H1 (cell line): Measurements from ENCODE around the gene ZMYM4. TPM values are rescaled to one million over a fixed set of nuclear protein-coding genes. Genes with fewer than 3 reads are reported as not detected.

Experiments
- CTCF ChIA-PET: fragments of 300-600 bp; sonication (Branson Sonifier 250); formaldehyde crosslinking; loops from one replicate; lab custom pipeline; 2021; ENCODE audit not compliant: partially characterized antibody; lab: Charles Lee
- POLR2A ChIA-PET: fragments of 300-600 bp; sonication (Branson Sonifier 250); formaldehyde crosslinking; loops from one replicate; lab custom pipeline; 2021; ENCODE audit warnings: inconsistent platforms; ENCODE audit not compliant: partially characterized antibody; lab: Charles Lee
- DNase-seq, 2 experiments: peaks; one replicate each; pipeline versions ENCODE4 v3.0.0 to v3.0.0-alpha.2; 2010 to 2022; ENCODE audit warnings: low spot score in 2 of 2, low read depth in 1 of 2, mixed read lengths in 1 of 2
- FAIRE-seq: peaks from 2 replicates; lab custom pipeline; 2011; peaks lifted over from hg19 to GRCh38; lab: Jason Lieb, UNC
- H2AFZ ChIP-seq: 2 replicates; pipeline ENCODE4 v1.8.1; 2012; ENCODE audit warnings: low read length, inconsistent platforms
- H2AK5ac ChIP-seq: 2 replicates; pipeline ENCODE4 v1.6.1; 2013; ENCODE audit warnings: low read depth, low read length
- H2BK120ac ChIP-seq: replicated peaks from 2 replicates; pipeline ENCODE3; 2013; ENCODE audit warnings: low read depth, low read length, inconsistent platforms
- H2BK12ac ChIP-seq: 2 replicates; pipeline ENCODE4 v1.6.1; 2013; ENCODE audit warnings: low read depth, low read length
- H2BK15ac ChIP-seq: 2 replicates; pipeline ENCODE4 v1.6.1; 2013; ENCODE audit warnings: low read length
- H2BK20ac ChIP-seq: 2 replicates; pipeline ENCODE4 v1.6.1; 2013; ENCODE audit warnings: low read length
- H2BK5ac ChIP-seq: 2 replicates; pipeline ENCODE4 v1.6.1; 2013; ENCODE audit warnings: low read depth, low read length
- H3K14ac ChIP-seq: 2 replicates; pipeline ENCODE4 v1.6.1; 2013; ENCODE audit warnings: inconsistent platforms; ENCODE audit not compliant: insufficient read length
- H3K18ac ChIP-seq: 2 replicates; pipeline ENCODE4 v1.6.1; 2013; ENCODE audit warnings: low read length; ENCODE audit errors: extremely low read depth
- H3K23ac ChIP-seq: 2 replicates; pipeline ENCODE4 v1.6.1; 2013; ENCODE audit warnings: inconsistent platforms; ENCODE audit not compliant: insufficient read length
- H3K23me2 ChIP-seq: 2 replicates; pipeline ENCODE4 v1.6.1; 2013; ENCODE audit warnings: low read depth, low read length
- H3K27ac ChIP-seq: 2 replicates; pipeline ENCODE4 v1.6.1; 2011; ENCODE audit warnings: low read depth, low read length, inconsistent platforms
- H3K27me3 ChIP-seq, 4 experiments: replicated peaks in 1 of 4; 1 replicate in 1 of 4; 2 replicates in 3 of 4; pipeline versions ENCODE4 v1.6.1 to v1.8.1; 2011 to 2013; ENCODE audit warnings: low read length in 3 of 4, mild to moderate bottlenecking in 3 of 4, inconsistent platforms in 2 of 4, mixed read lengths in 2 of 4, moderate library complexity in 1 of 4; ENCODE audit not compliant: control insufficient read depth in 3 of 4, insufficient read depth in 3 of 4; ENCODE audit errors: extremely low read depth in 1 of 4
- H3K36me3 ChIP-seq, 4 experiments: 2 replicates each; pipeline versions ENCODE4 v1.6.1 to v1.8.1; 2011 to 2013; ENCODE audit warnings: mild to moderate bottlenecking in 4 of 4, low read length in 3 of 4, moderate library complexity in 2 of 4, control low read depth in 1 of 4, inconsistent platforms in 1 of 4; ENCODE audit not compliant: insufficient read depth in 4 of 4, control insufficient read depth in 2 of 4
- H3K4ac ChIP-seq: replicated peaks from 2 replicates; pipeline ENCODE3; 2013; ENCODE audit warnings: low read length, low read depth, mixed read lengths, inconsistent platforms; ENCODE audit not compliant: insufficient read length
- H3K4me1 ChIP-seq, 4 experiments: replicated peaks in 1 of 4; 1 replicate in 1 of 4; 2 replicates in 3 of 4; pipeline versions ENCODE4 v1.6.1 to v1.8.1; 2011 to 2013; ENCODE audit warnings: low read length in 3 of 4, inconsistent platforms in 2 of 4, mixed read lengths in 1 of 4; ENCODE audit not compliant: insufficient read depth in 4 of 4, control insufficient read depth in 3 of 4
- H3K4me2 ChIP-seq, 2 experiments: 2 replicates each; pipeline versions ENCODE4 v1.6.1 to v1.8.1; 2011 to 2013; ENCODE audit warnings: low read depth in 2 of 2, low read length in 2 of 2, control low read depth in 1 of 2, inconsistent platforms in 1 of 2, mild to moderate bottlenecking in 1 of 2; ENCODE audit not compliant: insufficient read depth in 1 of 2
- H3K4me3 ChIP-seq, 4 experiments: fragments of 200-600, 300-600 bp in 1 of 4; sonication (generic), shearing (Covaris generic), sonication (Bioruptor Twin) in 1 of 4; 2 replicates each; pipeline versions ENCODE4 v1.5.1 to v1.8.1; 2011 to 2016; ENCODE audit warnings: low read length in 4 of 4, low read depth in 3 of 4, control low read depth in 2 of 4, inconsistent platforms in 2 of 4, mild to moderate bottlenecking in 2 of 4, mixed read lengths in 1 of 4, moderate library complexity in 1 of 4; ENCODE audit not compliant: insufficient read depth in 2 of 4; ENCODE audit errors: extremely low read depth in 1 of 4
- H3K56ac ChIP-seq: replicated peaks from 2 replicates; pipeline ENCODE3; 2013; ENCODE audit warnings: low read depth, mild to moderate bottlenecking, mixed read lengths, low read length, inconsistent platforms; ENCODE audit not compliant: insufficient read length
- H3K79me1 ChIP-seq: 2 replicates; pipeline ENCODE4 v1.6.1; 2013; ENCODE audit warnings: low read depth, low read length, control low read depth
- H3K79me2 ChIP-seq, 2 experiments: 2 replicates each; pipeline versions ENCODE4 v1.6.1 to v1.8.1; 2012 to 2013; ENCODE audit warnings: low read length in 2 of 2, mild to moderate bottlenecking in 2 of 2, inconsistent platforms in 1 of 2; ENCODE audit not compliant: insufficient read depth in 2 of 2, control insufficient read depth in 1 of 2
- H3K9ac ChIP-seq, 4 experiments: replicated peaks in 1 of 4; 1 replicate in 1 of 4; 2 replicates in 3 of 4; pipeline versions ENCODE4 v1.6.1 to v1.8.1; 2011 to 2013; ENCODE audit warnings: low read depth in 3 of 4, low read length in 3 of 4, control low read depth in 2 of 4, mild to moderate bottlenecking in 2 of 4, moderate library complexity in 2 of 4, inconsistent platforms in 1 of 4; ENCODE audit errors: extremely low read depth in 1 of 4
- H3K9me3 ChIP-seq, 2 experiments: 2 replicates each; pipeline versions ENCODE4 v1.6.1 to v1.8.1; 2012 to 2013; ENCODE audit warnings: mild to moderate bottlenecking in 2 of 2, moderate library complexity in 2 of 2, control low read depth in 1 of 2, inconsistent platforms in 1 of 2, low read depth in 1 of 2, low read length in 1 of 2, mixed read lengths in 1 of 2; ENCODE audit not compliant: insufficient read depth in 2 of 2
- H4K20me1 ChIP-seq, 2 experiments: replicated peaks in 1 of 2; 2 replicates each; pipeline versions ENCODE3 to v1.8.1; 2011 to 2013; ENCODE audit warnings: inconsistent platforms in 2 of 2, low read length in 2 of 2, mild to moderate bottlenecking in 1 of 2; ENCODE audit not compliant: insufficient read depth in 2 of 2, control insufficient read depth in 1 of 2
- H4K5ac ChIP-seq: 2 replicates; pipeline ENCODE4 v1.6.1; 2013; ENCODE audit warnings: low read length, low read depth, mixed read lengths, inconsistent platforms; ENCODE audit not compliant: insufficient read length
- H4K8ac ChIP-seq: 2 replicates; pipeline ENCODE4 v1.8.0; 2013; ENCODE audit warnings: mild to moderate bottlenecking, moderate library complexity, low read length, inconsistent platforms; ENCODE audit not compliant: insufficient read depth; ENCODE audit errors: extremely low read depth
- H4K91ac ChIP-seq: replicated peaks from 2 replicates; pipeline ENCODE3; 2013; ENCODE audit warnings: low read length, mixed read lengths, inconsistent platforms; ENCODE audit not compliant: insufficient read length
- BACH1 ChIP-seq: IDR thresholded peaks from 2 replicates; pipeline ENCODE4 v1.6.1; 2012; ENCODE audit warnings: low read length, improper control_type of control experiment
- BCL11A ChIP-seq, 2 experiments: IDR thresholded peaks; one replicate each; pipeline ENCODE4 v1.6.1; 2011; ENCODE audit warnings: low read depth in 2 of 2, low read length in 2 of 2, mild to moderate bottlenecking in 2 of 2
- CHD1 ChIP-seq: IDR thresholded peaks from 2 replicates; pipeline ENCODE4 v1.6.1; 2012; ENCODE audit warnings: low read depth, low read length, improper control_type of control experiment
- CREB1 ChIP-seq: IDR thresholded peaks from 2 replicates; pipeline ENCODE4 v1.6.1; 2012; ENCODE audit warnings: inconsistent platforms
- POLR2AphosphoS5 ChIP-seq: IDR thresholded peaks from 2 replicates; pipeline ENCODE4 v1.6.1; 2011; ENCODE audit warnings: low read depth, low read length
- SP2 ChIP-seq: IDR thresholded peaks from 2 replicates; pipeline ENCODE4 v1.6.1; 2012; ENCODE audit warnings: mild to moderate bottlenecking, low read length, inconsistent platforms
- YY1 ChIP-seq: IDR thresholded peaks from 2 replicates; pipeline ENCODE4 v1.6.1; 2011; ENCODE audit warnings: low read depth, mild to moderate bottlenecking, low read length
- ZNF274 ChIP-seq: IDR thresholded peaks from 2 replicates; pipeline ENCODE4 v1.7.0; 2012; ENCODE audit warnings: low read length, borderline replicate concordance; ENCODE audit errors: extremely low read depth
- WGBS, 2 experiments: shearing (Covaris generic) in 1 of 2; methylation state at CpG; one replicate each; pipeline versions ENCODE4 v1.1.6 to v1.1.7; 2013 to 2015; ENCODE audit warnings: low lambda C conversion rate in 2 of 2, mixed read lengths in 2 of 2, inconsistent platforms in 1 of 2, low coverage in 1 of 2, missing lambda C conversion rate in 1 of 2; ENCODE audit not compliant: insufficient replicate concordance in 2 of 2, insufficient coverage in 1 of 2, insufficient read length in 1 of 2; ENCODE audit errors: extremely low coverage in 1 of 2, missing lambda C conversion rate in 1 of 2; 5-methylcytosine and 5-hydroxymethylcytosine counted together
- polyA plus RNA-seq, 7 experiments: library from polyadenylated mRNA; depleted of rRNA in 3 of 7; stranded (reverse) in 5 of 7; unstranded in 2 of 7; fragments of >200 nt in 5 of 7; fragments of 200-250 nt in 2 of 7; gene quantifications; 1 replicate in 5 of 7; 2 replicates in 1 of 7; 4 replicates in 1 of 7; pipeline versions ENCODE4 v1.2.1 to v1.2.3, GENCODE V29; 2011 to 2013; ENCODE audit warnings: missing spikeins in 2 of 7, mixed read lengths in 2 of 7
- total RNA-seq: library from RNA; stranded (reverse); fragmentation: NEBNext Ultra II Directional; extraction: Animal tissue kit (Norgen Biotek cat#: 25700); gene quantifications from 2 replicates; pipeline ENCODE4 v1.2.1, GENCODE V29; 2021
- TF ChIP-seq, protein P1 (sequence below): IDR thresholded peaks from 2 replicates; pipeline ENCODE4 v1.6.1; 2012; ENCODE audit warnings: low read length, inconsistent platforms

Gene ZMYM4
- total and polyA plus RNA-seq, 2 of the 8 experiments (the other 6 are each of a cell fraction or from before 2014, with no cell fraction given), result 16.7 to 81.3 TPM

GRCh38 chr1:35320937-35321336, 52.4 kb downstream of the ZMYM4 start:
- Histone ChIP-seq H2AFZ (no peak overlapping the region), H2BK12ac (no peak overlapping the region), H3K4me2 (no peak overlapping the region), H2BK5ac (no peak overlapping the region), H3K14ac (no peak overlapping the region), H3K9ac (no peak overlapping the region), H2BK15ac (no peak overlapping the region), H3K79me1 (0 out of 2 replicates have a peak, but pooled peaks cover 2% of the 10 kb centered on the region), H2AK5ac (no peak overlapping the region), H3K4me1 (no peaks in the 10 kb centered on the region), H3K56ac (no peak overlapping the region), H3K27me3 (no peaks in the 10 kb centered on the region), H4K8ac (no peak overlapping the region), H3K9me3 (no peaks in the 10 kb centered on the region), H4K5ac (no peak overlapping the region), H4K20me1 (peaks cover 0 to 2% of the 10 kb centered on the region in 2 experiments), H3K4me3 (no peak overlapping the region), H4K91ac (no peak overlapping the region), H2BK20ac (no peak overlapping the region), H3K27ac (no peak overlapping the region), H3K18ac (no peak overlapping the region), H3K23me2 (no peaks in the 10 kb centered on the region), H3K79me2 (peaks cover 0 to 55% of the 10 kb centered on the region in 2 experiments; a peak in 2 of 4 replicates), H3K4ac (no peak overlapping the region), H2BK120ac (no peak overlapping the region), H3K36me3 (no peaks in the 10 kb centered on the region), H3K23ac (no peak overlapping the region)
- no peak for TF ChIP-seq BACH1
- TF ChIP-seq, protein P1, sequence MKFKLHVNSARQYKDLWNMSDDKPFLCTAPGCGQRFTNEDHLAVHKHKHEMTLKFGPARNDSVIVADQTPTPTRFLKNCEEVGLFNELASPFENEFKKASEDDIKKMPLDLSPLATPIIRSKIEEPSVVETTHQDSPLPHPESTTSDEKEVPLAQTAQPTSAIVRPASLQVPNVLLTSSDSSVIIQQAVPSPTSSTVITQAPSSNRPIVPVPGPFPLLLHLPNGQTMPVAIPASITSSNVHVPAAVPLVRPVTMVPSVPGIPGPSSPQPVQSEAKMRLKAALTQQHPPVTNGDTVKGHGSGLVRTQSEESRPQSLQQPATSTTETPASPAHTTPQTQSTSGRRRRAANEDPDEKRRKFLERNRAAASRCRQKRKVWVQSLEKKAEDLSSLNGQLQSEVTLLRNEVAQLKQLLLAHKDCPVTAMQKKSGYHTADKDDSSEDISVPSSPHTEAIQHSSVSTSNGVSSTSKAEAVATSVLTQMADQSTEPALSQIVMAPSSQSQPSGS, result no peak
- TF ChIP-seq SP2, result no peak
- no peak for TF ChIP-seq ZNF274
- no peak for TF ChIP-seq CREB1
- TF ChIP-seq YY1, result no peak
- no peak for TF ChIP-seq BCL11A (IDR thresholded peaks at IDR 0.05; ENCODE audit: low read depth in 2 of 2, low read length in 2 of 2)
- TF ChIP-seq POLR2AphosphoS5, result no peak
- no peak for TF ChIP-seq CHD1
- FAIRE-seq, result peak; percentile 39
- ChIA-PET POLR2A (interaction anchor here (1.5 kb wide), 1 partner anchor 128 kb away, joined by 3 read pairs; the partner anchor contains the start of gene SFPQ), CTCF (interaction anchor here (2.0 kb wide), 1 partner anchor 119 kb away, joined by 6 read pairs; no protein-coding TSS in a partner anchor)
- DNase-seq, result no peak
- WGBS, 2 experiments, result 97% methylated on average over 3 of the region's 3 CpGs; no CpG with 5 or more reads in 1 of the 2 experiments
